Endothelial cell (in vitro differentiated cells): Measurements from ENCODE around the gene WIPF1. TPM values are rescaled to one million over a fixed set of nuclear protein-coding genes. Genes with fewer than 3 reads are reported as not detected.

ENCODE experiments used
- DNase-seq: peaks from one replicate; pipeline ENCODE4 v3.0.0; 2021; ENCODE audit warnings: low spot score
- H3K27ac Mint-ChIP-seq: one replicate; pipeline ENCODE4 v1.8.0; 2021; ENCODE audit warnings: mixed read lengths, inconsistent platforms; ENCODE audit not compliant: unreplicated experiment
- H3K27me3 Mint-ChIP-seq: one replicate; pipeline ENCODE4 v1.8.0; 2021; ENCODE audit warnings: mild to moderate bottlenecking, moderate library complexity, mixed read lengths, inconsistent platforms; ENCODE audit not compliant: unreplicated experiment
- H3K36me3 Mint-ChIP-seq: one replicate; pipeline ENCODE4 v1.8.0; 2021; ENCODE audit warnings: mild to moderate bottlenecking, low read depth, mixed read lengths, inconsistent platforms; ENCODE audit not compliant: unreplicated experiment
- H3K4me1 Mint-ChIP-seq: one replicate; pipeline ENCODE4 v1.8.0; 2021; ENCODE audit warnings: mild to moderate bottlenecking, mixed read lengths, inconsistent platforms; ENCODE audit not compliant: unreplicated experiment
- H3K4me3 Mint-ChIP-seq: one replicate; pipeline ENCODE4 v1.8.0; 2021; ENCODE audit warnings: mild to moderate bottlenecking, mixed read lengths, inconsistent platforms; ENCODE audit not compliant: unreplicated experiment
- H3K9me3 Mint-ChIP-seq: one replicate; pipeline ENCODE4 v1.8.0; 2021; ENCODE audit warnings: mixed read lengths, inconsistent platforms; ENCODE audit not compliant: unreplicated experiment
- CTCF ChIP-seq: fragments of 200-600 bp; sonication (generic); IDR thresholded peaks from one replicate; pipeline ENCODE4 v1.5.0; 2021; ENCODE audit warnings: antibody characterized with exemption; ENCODE audit not compliant: unreplicated experiment
- total RNA-seq: library from RNA; stranded (reverse); fragmentation: NEBNext Ultra II Directional; extraction: Animal tissue kit (Norgen Biotek cat#: 25700); gene quantifications from one replicate; pipeline ENCODE4 v1.2.1, GENCODE V29; 2021; ENCODE audit not compliant: unreplicated experiment

The WIPF1 gene
- total RNA-seq, 1 donor from 2014 or later, result 62.8 TPM

GRCh38 chr2:174589334-174589733 lies 8.3 kb downstream of the WIPF1 start:
- H3K36me3 Mint-ChIP-seq, result peaks cover 11% of the 10 kb centered on the region

GRCh38 chr2:174588463-174588862 lies 9.1 kb downstream of the WIPF1 start:
- DNase-seq, result no peak
- H3K9me3 Mint-ChIP-seq, result no peaks in the 10 kb centered on the region
- H3K36me3 Mint-ChIP-seq, result peaks cover 11% of the 10 kb centered on the region
- no peak for TF ChIP-seq CTCF
- peak overlapping the region; percentile 48 for H3K27ac Mint-ChIP-seq
- H3K4me1 Mint-ChIP-seq, result peaks cover 52% of the 10 kb centered on the region
- no peak overlapping the region for H3K4me3 Mint-ChIP-seq
- peaks cover 3% of the 10 kb centered on the region for H3K27me3 Mint-ChIP-seq

More at GRCh38 chr2:174589334-174589733, 8.3 kb downstream of the WIPF1 start:
- Mint-ChIP-seq H3K4me1 (peaks cover 59% of the 10 kb centered on the region), H3K9me3 (no peaks in the 10 kb centered on the region), H3K27ac (no peak overlapping the region), H3K27me3 (peaks cover 8% of the 10 kb centered on the region), H3K4me3 (no peak overlapping the region)
- DNase-seq, result no peak
- no peak for TF ChIP-seq CTCF

- H3K27ac Mint-ChIP-seq, result no peak overlapping the region
- H3K4me1 Mint-ChIP-seq, result peaks cover 47% of the 10 kb centered on the region
- H3K27me3 Mint-ChIP-seq, result peaks cover 3% of the 10 kb centered on the region
- no peak for TF ChIP-seq CTCF
- no peak for DNase-seq
- H3K4me3 Mint-ChIP-seq, result no peak overlapping the region
- H3K36me3 Mint-ChIP-seq, result peaks cover 17% of the 10 kb centered on the region
- no peaks in the 10 kb centered on the region for H3K9me3 Mint-ChIP-seq
Measured at GRCh38 chr2:174587579-174587978, 10.0 kb downstream of the WIPF1 start.

GRCh38 chr2:174586418-174587295 lies 10.9 kb downstream of the WIPF1 start:
- TF ChIP-seq CTCF, result no peak
- H3K4me1 Mint-ChIP-seq, result peaks cover 46% of the 10 kb centered on the region
- H3K9me3 Mint-ChIP-seq, result no peaks in the 10 kb centered on the region
- no peak overlapping the region for H3K4me3 Mint-ChIP-seq
- peaks cover 2% of the 10 kb centered on the region for H3K27me3 Mint-ChIP-seq
- H3K36me3 Mint-ChIP-seq, result peaks cover 17% of the 10 kb centered on the region
- H3K27ac Mint-ChIP-seq, result peak overlapping the region; percentile 8
- DNase-seq, result no peak

GRCh38 chr2:174585657-174586252 lies 11.8 kb downstream of the WIPF1 start:
- H3K4me3 Mint-ChIP-seq, result no peak overlapping the region
- H3K36me3 Mint-ChIP-seq, result peaks cover 17% of the 10 kb centered on the region
- H3K27me3 Mint-ChIP-seq, result no peaks in the 10 kb centered on the region
- DNase-seq, result no peak
- peaks cover 43% of the 10 kb centered on the region for H3K4me1 Mint-ChIP-seq
- no peak for TF ChIP-seq CTCF
- H3K27ac Mint-ChIP-seq, result no peak overlapping the region
- H3K9me3 Mint-ChIP-seq, result no peaks in the 10 kb centered on the region
